HG02571 (cell line): ENCODE results near the gene PRDX6.
"Not testable (repeated sequence)": the region's sequence is repeated elsewhere in the genome, so short reads cannot be mapped to it uniquely, and the experiment has no call there.

Experiments used
- ATAC-seq: cut with Tn5 transposase; IDR thresholded peaks from one replicate; pipeline ENCODE4 v1.9.1; 2021; ENCODE audit warnings: mild to moderate bottlenecking, moderate library complexity; ENCODE audit not compliant: unreplicated experiment

PRDX6 gene

GRCh38 chr1:173495609-173496267 is 18.6 kb downstream of the PRDX6 start:
- no peak for ATAC-seq

DNA sequence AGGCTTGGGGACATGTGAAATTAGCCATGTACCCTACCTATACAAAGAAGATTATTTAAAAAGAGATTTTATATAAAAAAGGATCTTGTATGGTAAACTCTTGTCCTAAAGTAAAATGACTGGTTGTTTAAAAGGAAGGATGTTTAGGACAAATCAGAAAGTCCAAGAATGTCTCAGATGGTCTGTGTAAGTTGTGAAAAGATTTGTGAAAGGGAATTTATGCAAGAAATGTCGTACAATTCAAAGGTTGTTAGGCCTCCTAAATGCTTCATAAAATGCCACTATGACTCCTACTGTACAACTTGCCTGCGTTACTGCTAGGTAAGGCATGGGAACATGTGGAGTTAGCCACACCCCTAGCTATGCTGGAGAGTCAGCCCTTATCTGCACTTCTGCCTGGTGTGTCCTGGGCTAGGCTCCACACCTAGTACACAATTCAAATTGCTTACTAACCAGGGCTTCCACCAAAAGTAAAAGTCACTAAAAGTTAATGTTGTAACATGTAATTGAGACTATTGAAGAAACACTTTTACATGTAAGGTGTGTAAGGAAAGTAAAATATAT is 19.7 kb downstream of the PRDX6 start:
- no peak for ATAC-seq

- no peak for ATAC-seq
These were observed 22.6 kb downstream of the PRDX6 start for GRCh38 chr1:173499729-173500128.

DNA sequence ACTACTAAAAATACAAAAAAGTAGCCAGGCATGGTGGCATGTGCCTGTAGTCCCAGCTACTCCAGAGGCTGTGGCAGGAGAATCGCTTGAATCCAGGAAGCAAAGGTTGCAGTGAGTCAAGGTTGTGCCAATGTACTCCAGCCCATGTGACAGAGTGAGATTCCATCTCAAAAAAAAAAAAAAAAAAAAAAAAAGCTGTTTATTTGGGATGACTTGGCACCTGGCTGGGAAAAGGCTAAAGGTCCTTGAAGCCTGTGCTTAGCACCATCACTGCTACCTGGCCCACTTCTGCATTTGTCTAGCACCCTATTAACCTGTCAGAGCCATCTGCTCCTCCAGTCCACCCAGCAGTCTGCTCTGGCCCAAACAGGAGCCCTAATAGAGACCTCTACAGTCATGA is 25.0 kb downstream of the PRDX6 start:
- no peak for ATAC-seq

DNA sequence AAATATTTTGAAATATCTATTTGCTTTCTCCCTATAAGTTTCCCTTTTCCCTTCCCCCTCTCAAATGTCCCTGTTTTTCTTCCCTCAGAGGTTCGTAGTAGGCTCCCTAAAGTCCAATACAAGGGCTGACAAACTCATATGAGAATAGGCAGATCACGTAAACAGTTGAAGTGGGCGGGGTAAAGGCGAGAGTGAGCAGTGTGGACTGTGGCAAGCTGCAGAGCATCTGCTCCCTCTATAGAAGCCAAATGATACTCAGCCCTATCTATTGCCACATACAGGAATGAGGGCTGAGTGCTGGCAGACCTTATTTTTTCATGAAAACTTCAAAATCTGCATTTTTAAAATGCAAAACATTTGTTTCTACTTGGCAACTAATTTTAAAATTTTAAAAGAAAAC is 26.3 kb downstream of the PRDX6 start:
- no peak for ATAC-seq

DNA sequence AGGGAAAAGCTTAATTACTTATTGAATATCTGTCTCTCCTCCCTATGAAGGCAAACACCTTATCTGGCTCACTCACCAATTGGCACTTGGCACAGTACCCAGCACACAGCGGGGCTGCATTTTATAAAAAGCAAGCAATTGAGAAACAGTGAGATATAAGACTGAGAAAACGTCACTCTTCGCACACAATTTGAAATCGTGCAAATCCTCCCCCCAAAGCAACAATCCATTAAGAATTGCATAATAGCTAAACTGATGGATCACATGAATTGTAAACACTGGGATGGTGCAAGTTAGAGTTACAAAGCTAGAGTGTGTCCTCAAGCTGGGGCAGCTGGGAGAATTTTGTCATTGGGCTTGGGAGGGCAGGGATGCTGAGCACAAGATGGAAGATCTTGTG is 27.1 kb downstream of the PRDX6 start:
- ATAC-seq = no peak

DNA sequence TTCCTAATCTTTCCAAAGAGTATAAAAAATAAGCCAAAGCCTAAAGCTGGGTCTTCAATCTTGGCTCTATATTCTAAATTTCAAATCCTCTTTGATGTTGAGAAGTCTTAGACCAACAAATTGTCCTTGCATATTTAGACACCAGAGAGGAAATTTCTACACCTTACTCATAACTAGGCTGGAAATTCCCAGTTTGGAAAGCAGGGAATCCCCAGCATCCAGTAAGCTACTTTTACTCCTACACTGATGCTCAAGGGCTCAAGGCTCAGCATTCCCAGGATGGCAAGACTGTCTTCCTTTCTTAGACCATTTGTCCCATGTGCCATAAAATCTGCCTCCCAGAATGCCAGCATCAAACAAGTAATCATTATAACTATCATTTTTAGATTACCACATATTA is 28.3 kb downstream of the PRDX6 start:
- no peak for ATAC-seq

DNA sequence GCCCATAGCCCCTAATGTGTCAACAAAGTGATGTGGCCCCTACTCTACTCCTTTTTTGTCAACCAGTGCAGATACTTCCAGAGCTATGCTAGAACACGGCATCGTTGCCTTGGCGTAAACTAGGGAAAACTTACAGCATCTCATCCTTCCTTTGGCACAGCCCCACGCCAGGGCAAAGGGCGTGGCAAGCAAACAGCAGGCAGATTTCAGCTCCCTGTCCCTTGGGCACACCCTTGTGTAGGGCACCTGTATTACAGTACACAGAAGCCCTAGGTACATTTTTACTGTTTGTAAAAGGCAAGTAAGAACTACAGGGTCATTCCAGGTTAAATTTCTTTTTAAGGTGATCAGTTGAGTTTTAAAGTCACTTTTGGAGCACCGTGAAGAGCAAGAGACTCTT is 29.3 kb downstream of the PRDX6 start:
- no peak for ATAC-seq

GRCh38 chr1:173507205-173507846 is 30.2 kb downstream of the PRDX6 start:
- no peak for ATAC-seq

DNA sequence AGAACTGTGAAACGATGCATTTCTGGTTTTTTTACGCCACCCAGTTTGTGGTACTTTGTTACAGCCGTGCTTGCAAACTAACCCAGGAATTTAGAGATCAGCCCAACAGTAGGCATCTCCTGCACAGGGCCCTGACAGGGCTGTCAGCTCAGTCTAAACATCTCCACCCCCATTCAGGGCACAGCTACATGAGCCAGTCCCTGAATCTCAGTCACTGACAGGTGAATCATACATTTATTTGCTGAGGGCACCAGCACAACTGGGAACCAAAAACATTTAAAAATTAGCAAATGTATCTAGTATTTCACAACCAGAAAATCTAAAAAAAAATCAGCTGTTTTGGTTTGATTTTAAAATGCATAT is 30.7 kb downstream of the PRDX6 start:
- ATAC-seq = no peak

DNA sequence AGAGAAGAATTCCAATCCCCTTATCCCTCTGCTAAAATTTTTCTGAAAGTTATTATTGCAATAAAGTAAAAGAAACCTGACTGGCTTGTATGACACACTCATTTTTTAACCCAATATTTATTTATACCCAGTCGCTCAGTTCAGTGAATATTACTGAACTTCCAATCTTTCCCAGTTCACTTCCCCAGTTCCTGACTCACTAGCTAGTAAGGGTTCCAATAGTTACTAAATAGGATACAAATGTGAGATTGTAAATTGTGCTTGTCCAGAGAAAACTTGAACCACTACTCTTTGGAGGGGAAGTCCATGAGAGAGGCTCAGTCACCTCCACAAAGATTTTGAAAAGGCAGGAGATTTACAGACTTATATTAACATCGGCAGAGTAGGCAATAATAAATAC is 31.4 kb downstream of the PRDX6 start:
- ATAC-seq = no peak

DNA sequence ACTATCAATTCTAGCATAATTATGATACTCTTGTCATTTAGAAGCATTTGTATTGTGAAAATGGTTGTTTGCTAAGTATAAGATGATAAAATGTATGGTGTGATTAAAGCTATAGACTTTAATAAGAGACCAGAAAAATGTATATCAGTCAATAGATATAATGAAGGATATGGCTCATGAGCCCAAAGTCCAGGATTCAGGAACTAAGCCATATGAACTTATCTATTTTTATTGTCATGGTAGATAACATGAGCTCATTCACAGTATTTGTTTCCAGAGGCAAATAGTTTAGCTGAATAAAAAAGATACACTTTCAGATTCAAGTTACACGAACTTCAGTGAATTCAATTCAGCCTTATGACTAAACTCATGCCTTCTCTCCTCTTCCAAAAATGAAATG is 32.7 kb downstream of the PRDX6 start:
- no peak for ATAC-seq

DNA sequence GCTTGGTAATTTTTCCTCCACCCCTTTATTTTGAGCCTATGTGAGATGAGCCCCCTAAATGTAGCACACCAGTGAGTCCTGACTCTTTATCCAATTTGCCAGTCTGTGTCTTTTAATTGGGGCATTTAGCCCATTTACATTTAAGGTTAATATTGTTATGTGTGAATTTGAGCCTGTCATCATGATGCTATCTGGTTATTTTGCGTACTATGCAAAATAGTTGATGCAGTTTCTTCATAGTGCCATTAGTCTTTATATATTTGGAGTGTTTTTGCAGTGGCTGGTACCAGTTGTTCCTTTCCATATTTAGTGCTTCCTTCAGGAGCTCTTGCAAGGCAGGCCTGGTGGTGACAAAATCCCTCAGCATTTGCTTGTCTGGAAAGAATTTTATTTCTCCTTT is 37.4 kb downstream of the PRDX6 start:
- not testable (repeated sequence) for ATAC-seq

DNA sequence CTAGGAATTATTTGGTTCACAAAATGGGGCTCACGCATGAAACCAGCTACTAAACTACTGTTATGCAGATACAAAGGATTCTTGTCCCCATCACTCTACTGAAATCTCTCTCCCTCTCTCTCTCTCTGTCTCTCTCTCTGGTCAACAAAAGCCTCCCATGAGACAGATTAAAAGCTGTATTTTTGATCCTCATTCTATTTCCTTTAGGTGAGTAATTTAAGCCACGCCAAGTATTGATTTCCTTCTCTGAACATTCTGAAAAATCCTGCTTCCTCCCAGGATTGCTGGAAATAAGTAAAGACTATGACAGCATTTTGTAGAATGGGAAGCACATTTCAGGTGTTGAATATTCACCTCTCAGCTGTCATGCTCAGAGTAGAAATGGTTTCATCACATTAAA is 43.7 kb downstream of the PRDX6 start:
- no peak for ATAC-seq

DNA sequence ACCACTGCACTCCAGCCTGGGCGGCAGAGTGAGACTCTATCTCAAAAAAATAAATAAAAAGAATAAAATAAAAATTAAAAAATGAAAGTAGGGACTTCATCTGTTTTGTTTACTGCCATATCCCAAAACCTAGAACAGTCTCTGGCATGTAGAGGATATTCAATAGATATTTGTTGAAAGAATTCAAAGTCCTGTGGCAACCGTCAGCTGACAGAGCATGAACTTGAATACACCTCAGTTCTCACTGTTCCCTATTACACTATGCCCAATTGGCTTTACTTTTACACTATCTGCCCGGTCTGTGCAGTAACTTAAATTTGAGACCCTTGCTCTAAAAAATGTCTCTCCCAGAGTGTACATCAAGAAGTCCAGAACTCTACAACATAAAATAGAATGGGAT is 46.2 kb downstream of the PRDX6 start:
- ATAC-seq = no peak

- no peak for ATAC-seq
These were observed 48.8 kb downstream of the PRDX6 start for GRCh38 chr1:173525926-173526325.

DNA sequence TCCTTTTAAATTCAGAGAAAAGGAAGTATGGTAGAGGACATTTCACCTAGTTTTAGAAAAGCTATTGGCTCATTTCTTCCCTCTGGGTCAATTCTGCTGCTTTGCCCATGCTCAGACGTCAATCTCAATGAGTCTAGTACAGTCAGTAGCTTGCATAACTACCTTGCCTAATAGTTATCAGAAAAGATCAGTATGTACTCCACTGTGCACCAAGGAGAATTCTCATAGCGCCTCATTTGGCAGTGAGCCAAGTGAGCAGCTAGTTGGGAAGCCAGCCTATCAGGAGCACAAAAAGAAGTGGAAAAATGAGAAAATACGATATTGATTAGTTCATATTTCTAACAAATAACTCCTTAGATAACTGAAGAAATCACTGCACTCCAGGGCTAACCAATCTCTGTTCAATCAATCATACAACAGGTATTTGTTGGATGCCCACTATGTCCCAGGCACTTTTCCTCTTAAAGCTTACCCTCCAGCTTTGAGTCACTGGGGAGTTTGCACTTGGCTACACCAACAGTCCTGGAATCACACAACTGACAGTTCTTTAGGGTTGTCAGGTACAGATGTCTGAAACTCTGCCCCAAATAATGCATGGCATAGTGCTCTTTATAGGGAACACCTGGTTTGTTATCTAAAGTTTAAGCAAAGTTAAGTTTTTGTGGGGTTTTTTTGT is 50.2 kb downstream of the PRDX6 start:
- no peak for ATAC-seq

DNA sequence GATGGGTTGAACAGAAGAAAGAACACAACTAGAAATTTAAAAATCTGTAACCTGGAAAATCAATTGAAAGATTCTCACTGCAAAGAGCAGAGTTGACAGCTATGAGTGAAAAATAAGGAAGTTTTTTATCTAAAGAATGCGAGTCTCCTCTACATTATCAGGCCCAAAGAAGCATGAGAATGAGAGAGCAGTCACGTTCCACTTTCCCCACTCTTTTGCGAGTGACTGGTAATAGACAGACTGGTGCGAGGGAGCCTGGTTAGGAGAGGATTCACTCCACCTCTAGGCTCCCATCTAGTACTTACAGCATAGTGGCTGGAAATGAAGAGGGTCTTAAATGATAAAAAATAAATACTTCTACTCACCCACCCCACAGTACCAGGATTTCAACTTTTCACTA is 52.0 kb downstream of the PRDX6 start:
- no peak for ATAC-seq

DNA sequence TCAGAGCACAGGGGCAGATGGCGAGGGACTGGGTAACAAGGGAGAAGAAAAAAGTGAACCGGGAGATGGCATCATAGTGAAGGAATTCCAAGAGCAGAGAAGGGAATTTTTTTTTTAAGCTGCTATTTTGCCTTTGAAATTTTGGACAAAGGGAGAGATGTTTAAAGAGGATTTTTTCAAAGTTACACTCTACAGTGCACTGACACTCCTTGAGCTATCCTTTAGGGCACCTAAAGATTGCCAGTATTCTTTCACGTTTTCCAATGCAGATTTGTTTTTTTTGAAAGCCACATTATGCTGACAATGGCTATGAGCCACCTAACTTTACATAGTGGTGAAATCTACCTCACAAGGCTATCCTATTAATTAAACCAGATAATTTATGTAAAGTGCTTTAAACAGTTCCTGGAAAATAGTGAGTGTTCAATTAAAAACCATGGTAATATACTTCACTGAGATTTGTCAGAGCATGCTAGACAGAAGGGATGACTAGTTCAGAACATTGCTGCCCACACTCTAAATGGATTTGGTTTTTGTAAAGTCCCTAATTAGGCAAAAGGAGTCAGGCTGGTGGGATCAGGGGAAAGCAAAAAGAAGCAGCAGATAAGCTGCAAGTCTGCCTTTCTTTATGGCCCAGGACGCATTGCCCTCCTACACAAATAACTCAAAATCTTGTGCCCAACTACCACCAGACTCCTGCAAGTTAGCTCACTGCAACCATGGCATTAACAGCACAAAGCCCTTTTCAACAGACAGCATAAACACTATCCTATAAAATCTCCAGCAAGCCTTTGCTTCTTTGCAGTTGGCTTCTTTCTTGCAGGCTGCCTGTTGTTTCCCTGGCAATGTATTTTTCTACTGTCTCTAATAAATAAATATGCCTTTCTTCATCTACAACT is 53.9 kb downstream of the PRDX6 start:
- no peak for ATAC-seq

- no peak for ATAC-seq
These were observed 55.1 kb downstream of the PRDX6 start for GRCh38 chr1:173532237-173532636.

GRCh38 chr1:173536223-173536622 is 59.1 kb downstream of the PRDX6 start:
- ATAC-seq = no peak
